H1 (cell line): ENCODE measurements around the gene GNAQ. TPM values are rescaled to one million over a fixed set of nuclear protein-coding genes. Genes with fewer than 3 reads are reported as not detected.

Experiments
- CTCF ChIA-PET: fragments of 300-600 bp; sonication (Branson Sonifier 250); formaldehyde crosslinking; loops from one replicate; lab custom pipeline; 2021; ENCODE audit not compliant: partially characterized antibody; lab: Charles Lee
- POLR2A ChIA-PET: fragments of 300-600 bp; sonication (Branson Sonifier 250); formaldehyde crosslinking; loops from one replicate; lab custom pipeline; 2021; ENCODE audit warnings: inconsistent platforms; ENCODE audit not compliant: partially characterized antibody; lab: Charles Lee
- DNase-seq, 2 experiments: peaks; one replicate each; pipeline versions ENCODE4 v3.0.0 to v3.0.0-alpha.2; 2010 to 2022; ENCODE audit warnings: low spot score in 2 of 2, low read depth in 1 of 2, mixed read lengths in 1 of 2
- FAIRE-seq: peaks from 2 replicates; lab custom pipeline; 2011; peaks lifted over from hg19 to GRCh38; lab: Jason Lieb, UNC
- H2AFZ ChIP-seq: 2 replicates; pipeline ENCODE4 v1.8.1; 2012; ENCODE audit warnings: low read length, inconsistent platforms
- H2AK5ac ChIP-seq: 2 replicates; pipeline ENCODE4 v1.6.1; 2013; ENCODE audit warnings: low read depth, low read length
- H2BK120ac ChIP-seq: replicated peaks from 2 replicates; pipeline ENCODE3; 2013; ENCODE audit warnings: low read depth, low read length, inconsistent platforms
- H2BK12ac ChIP-seq: 2 replicates; pipeline ENCODE4 v1.6.1; 2013; ENCODE audit warnings: low read depth, low read length
- H2BK15ac ChIP-seq: 2 replicates; pipeline ENCODE4 v1.6.1; 2013; ENCODE audit warnings: low read length
- H2BK20ac ChIP-seq: 2 replicates; pipeline ENCODE4 v1.6.1; 2013; ENCODE audit warnings: low read length
- H2BK5ac ChIP-seq: 2 replicates; pipeline ENCODE4 v1.6.1; 2013; ENCODE audit warnings: low read depth, low read length
- H3K14ac ChIP-seq: 2 replicates; pipeline ENCODE4 v1.6.1; 2013; ENCODE audit warnings: inconsistent platforms; ENCODE audit not compliant: insufficient read length
- H3K18ac ChIP-seq: 2 replicates; pipeline ENCODE4 v1.6.1; 2013; ENCODE audit warnings: low read length; ENCODE audit errors: extremely low read depth
- H3K23ac ChIP-seq: 2 replicates; pipeline ENCODE4 v1.6.1; 2013; ENCODE audit warnings: inconsistent platforms; ENCODE audit not compliant: insufficient read length
- H3K23me2 ChIP-seq: 2 replicates; pipeline ENCODE4 v1.6.1; 2013; ENCODE audit warnings: low read depth, low read length
- H3K27ac ChIP-seq: 2 replicates; pipeline ENCODE4 v1.6.1; 2011; ENCODE audit warnings: low read depth, low read length, inconsistent platforms
- H3K27me3 ChIP-seq, 4 experiments: replicated peaks in 1 of 4; 1 replicate in 1 of 4; 2 replicates in 3 of 4; pipeline versions ENCODE4 v1.6.1 to v1.8.1; 2011 to 2013; ENCODE audit warnings: low read length in 3 of 4, mild to moderate bottlenecking in 3 of 4, inconsistent platforms in 2 of 4, mixed read lengths in 2 of 4, moderate library complexity in 1 of 4; ENCODE audit not compliant: control insufficient read depth in 3 of 4, insufficient read depth in 3 of 4; ENCODE audit errors: extremely low read depth in 1 of 4
- H3K36me3 ChIP-seq, 4 experiments: 2 replicates each; pipeline versions ENCODE4 v1.6.1 to v1.8.1; 2011 to 2013; ENCODE audit warnings: mild to moderate bottlenecking in 4 of 4, low read length in 3 of 4, moderate library complexity in 2 of 4, control low read depth in 1 of 4, inconsistent platforms in 1 of 4; ENCODE audit not compliant: insufficient read depth in 4 of 4, control insufficient read depth in 2 of 4
- H3K4ac ChIP-seq: replicated peaks from 2 replicates; pipeline ENCODE3; 2013; ENCODE audit warnings: low read length, low read depth, mixed read lengths, inconsistent platforms; ENCODE audit not compliant: insufficient read length
- H3K4me1 ChIP-seq, 4 experiments: replicated peaks in 1 of 4; 1 replicate in 1 of 4; 2 replicates in 3 of 4; pipeline versions ENCODE4 v1.6.1 to v1.8.1; 2011 to 2013; ENCODE audit warnings: low read length in 3 of 4, inconsistent platforms in 2 of 4, mixed read lengths in 1 of 4; ENCODE audit not compliant: insufficient read depth in 4 of 4, control insufficient read depth in 3 of 4
- H3K4me2 ChIP-seq, 2 experiments: 2 replicates each; pipeline versions ENCODE4 v1.6.1 to v1.8.1; 2011 to 2013; ENCODE audit warnings: low read depth in 2 of 2, low read length in 2 of 2, control low read depth in 1 of 2, inconsistent platforms in 1 of 2, mild to moderate bottlenecking in 1 of 2; ENCODE audit not compliant: insufficient read depth in 1 of 2
- H3K4me3 ChIP-seq, 4 experiments: fragments of 200-600, 300-600 bp in 1 of 4; sonication (generic), shearing (Covaris generic), sonication (Bioruptor Twin) in 1 of 4; 2 replicates each; pipeline versions ENCODE4 v1.5.1 to v1.8.1; 2011 to 2016; ENCODE audit warnings: low read length in 4 of 4, low read depth in 3 of 4, control low read depth in 2 of 4, inconsistent platforms in 2 of 4, mild to moderate bottlenecking in 2 of 4, mixed read lengths in 1 of 4, moderate library complexity in 1 of 4; ENCODE audit not compliant: insufficient read depth in 2 of 4; ENCODE audit errors: extremely low read depth in 1 of 4
- H3K56ac ChIP-seq: replicated peaks from 2 replicates; pipeline ENCODE3; 2013; ENCODE audit warnings: low read depth, mild to moderate bottlenecking, mixed read lengths, low read length, inconsistent platforms; ENCODE audit not compliant: insufficient read length
- H3K79me1 ChIP-seq: 2 replicates; pipeline ENCODE4 v1.6.1; 2013; ENCODE audit warnings: low read depth, low read length, control low read depth
- H3K79me2 ChIP-seq, 2 experiments: 2 replicates each; pipeline versions ENCODE4 v1.6.1 to v1.8.1; 2012 to 2013; ENCODE audit warnings: low read length in 2 of 2, mild to moderate bottlenecking in 2 of 2, inconsistent platforms in 1 of 2; ENCODE audit not compliant: insufficient read depth in 2 of 2, control insufficient read depth in 1 of 2
- H3K9ac ChIP-seq, 4 experiments: replicated peaks in 1 of 4; 1 replicate in 1 of 4; 2 replicates in 3 of 4; pipeline versions ENCODE4 v1.6.1 to v1.8.1; 2011 to 2013; ENCODE audit warnings: low read depth in 3 of 4, low read length in 3 of 4, control low read depth in 2 of 4, mild to moderate bottlenecking in 2 of 4, moderate library complexity in 2 of 4, inconsistent platforms in 1 of 4; ENCODE audit errors: extremely low read depth in 1 of 4
- H3K9me3 ChIP-seq, 2 experiments: 2 replicates each; pipeline versions ENCODE4 v1.6.1 to v1.8.1; 2012 to 2013; ENCODE audit warnings: mild to moderate bottlenecking in 2 of 2, moderate library complexity in 2 of 2, control low read depth in 1 of 2, inconsistent platforms in 1 of 2, low read depth in 1 of 2, low read length in 1 of 2, mixed read lengths in 1 of 2; ENCODE audit not compliant: insufficient read depth in 2 of 2
- H4K20me1 ChIP-seq, 2 experiments: replicated peaks in 1 of 2; 2 replicates each; pipeline versions ENCODE3 to v1.8.1; 2011 to 2013; ENCODE audit warnings: inconsistent platforms in 2 of 2, low read length in 2 of 2, mild to moderate bottlenecking in 1 of 2; ENCODE audit not compliant: insufficient read depth in 2 of 2, control insufficient read depth in 1 of 2
- H4K5ac ChIP-seq: 2 replicates; pipeline ENCODE4 v1.6.1; 2013; ENCODE audit warnings: low read length, low read depth, mixed read lengths, inconsistent platforms; ENCODE audit not compliant: insufficient read length
- H4K8ac ChIP-seq: 2 replicates; pipeline ENCODE4 v1.8.0; 2013; ENCODE audit warnings: mild to moderate bottlenecking, moderate library complexity, low read length, inconsistent platforms; ENCODE audit not compliant: insufficient read depth; ENCODE audit errors: extremely low read depth
- H4K91ac ChIP-seq: replicated peaks from 2 replicates; pipeline ENCODE3; 2013; ENCODE audit warnings: low read length, mixed read lengths, inconsistent platforms; ENCODE audit not compliant: insufficient read length
- MAFK ChIP-seq: IDR thresholded peaks from 2 replicates; pipeline ENCODE4 v1.6.1; 2012; ENCODE audit warnings: low read depth, mild to moderate bottlenecking, improper control_type of control experiment, low read length
- POLR2AphosphoS5 ChIP-seq: IDR thresholded peaks from 2 replicates; pipeline ENCODE4 v1.6.1; 2011; ENCODE audit warnings: low read depth, low read length
- POU5F1 ChIP-seq: IDR thresholded peaks from 2 replicates; pipeline ENCODE4 v1.6.1; 2011; ENCODE audit warnings: low read depth, mild to moderate bottlenecking, low read length, moderate library complexity
- WGBS, 2 experiments: shearing (Covaris generic) in 1 of 2; methylation state at CpG; one replicate each; pipeline versions ENCODE4 v1.1.6 to v1.1.7; 2013 to 2015; ENCODE audit warnings: low lambda C conversion rate in 2 of 2, mixed read lengths in 2 of 2, inconsistent platforms in 1 of 2, low coverage in 1 of 2, missing lambda C conversion rate in 1 of 2; ENCODE audit not compliant: insufficient replicate concordance in 2 of 2, insufficient coverage in 1 of 2, insufficient read length in 1 of 2; ENCODE audit errors: extremely low coverage in 1 of 2, missing lambda C conversion rate in 1 of 2; 5-methylcytosine and 5-hydroxymethylcytosine counted together
- polyA plus RNA-seq, 7 experiments: library from polyadenylated mRNA; depleted of rRNA in 3 of 7; stranded (reverse) in 5 of 7; unstranded in 2 of 7; fragments of >200 nt in 5 of 7; fragments of 200-250 nt in 2 of 7; gene quantifications; 1 replicate in 5 of 7; 2 replicates in 1 of 7; 4 replicates in 1 of 7; pipeline versions ENCODE4 v1.2.1 to v1.2.3, GENCODE V29; 2011 to 2013; ENCODE audit warnings: missing spikeins in 2 of 7, mixed read lengths in 2 of 7
- total RNA-seq: library from RNA; stranded (reverse); fragmentation: NEBNext Ultra II Directional; extraction: Animal tissue kit (Norgen Biotek cat#: 25700); gene quantifications from 2 replicates; pipeline ENCODE4 v1.2.1, GENCODE V29; 2021

Gene GNAQ
- total and polyA plus RNA-seq, 2 of the 8 experiments (the other 6 are each of a cell fraction or from before 2014, with no cell fraction given): 22.8 to 63.8 TPM

- Histone ChIP-seq H2BK15ac (no peak overlapping the region), H3K23me2 (no peaks in the 10 kb centered on the region), H3K4me3 (no peak overlapping the region), H4K91ac (no peak overlapping the region), H3K27me3 (no peaks in the 10 kb centered on the region), H4K8ac (no peak overlapping the region), H3K4ac (no peak overlapping the region), H3K36me3 (no peaks in the 10 kb centered on the region), H3K14ac (no peak overlapping the region), H3K4me2 (no peak overlapping the region), H2BK20ac (no peak overlapping the region), H2AK5ac (no peak overlapping the region), H2BK12ac (no peak overlapping the region), H3K79me2 (no peaks in the 10 kb centered on the region), H3K27ac (no peak overlapping the region), H2BK120ac (no peak overlapping the region), H3K56ac (no peak overlapping the region), H2BK5ac (no peak overlapping the region), H4K20me1 (peaks cover 0 to 2% of the 10 kb centered on the region in 2 experiments), H3K18ac (no peak overlapping the region), H3K9me3 (peaks cover 2 to 6% of the 10 kb centered on the region in 2 experiments; a peak in 2 of 4 replicates), H3K4me1 (peaks cover 0 to 7% (median 3%) of the 10 kb centered on the region in 4 experiments; a peak in 3 of 7 replicates), H3K9ac (no peak overlapping the region), H2AFZ (no peak overlapping the region), H3K79me1 (peaks cover 6% of the 10 kb centered on the region; the same call in 1 of the 2 replicates), H3K23ac (no peak overlapping the region), H4K5ac (no peak overlapping the region)
- FAIRE-seq: no peak
- POLR2A ChIA-PET: no interaction called here
- TF ChIP-seq MAFK (no peak), POLR2AphosphoS5 (no peak), POU5F1 (no peak)
- DNase-seq: no peak
- CTCF ChIA-PET: interaction anchor here (1.7 kb wide), 1 partner anchor 41 kb away, joined by 5 read pairs; no protein-coding TSS in a partner anchor
- WGBS, 2 experiments: 90% methylated on average over 1 of the region's 1 CpG; no CpG with 5 or more reads in 1 of the 2 experiments
These were observed 175.0 kb downstream of the GNAQ start for GRCh38 chr9:77856615-77857014.
